B cell (primary cell): ENCODE results near the gene NINJ2.

Experiments used
- EZH2 ChIP-seq: IDR thresholded peaks from 2 replicates; pipeline ENCODE4 v1.6.1; 2012; ENCODE audit warnings: borderline replicate concordance, low read depth, mild to moderate bottlenecking, moderate library complexity, low read length; ENCODE audit not compliant: insufficient read depth, poor library complexity, severe bottlenecking
- TF ChIP-seq, protein P1 (sequence below): fragments of 200-600 bp; IDR thresholded peaks from one replicate; pipeline ENCODE4 v1.8.0; 2022; ENCODE audit warnings: antibody characterized with exemption, mild to moderate bottlenecking

DNA sequence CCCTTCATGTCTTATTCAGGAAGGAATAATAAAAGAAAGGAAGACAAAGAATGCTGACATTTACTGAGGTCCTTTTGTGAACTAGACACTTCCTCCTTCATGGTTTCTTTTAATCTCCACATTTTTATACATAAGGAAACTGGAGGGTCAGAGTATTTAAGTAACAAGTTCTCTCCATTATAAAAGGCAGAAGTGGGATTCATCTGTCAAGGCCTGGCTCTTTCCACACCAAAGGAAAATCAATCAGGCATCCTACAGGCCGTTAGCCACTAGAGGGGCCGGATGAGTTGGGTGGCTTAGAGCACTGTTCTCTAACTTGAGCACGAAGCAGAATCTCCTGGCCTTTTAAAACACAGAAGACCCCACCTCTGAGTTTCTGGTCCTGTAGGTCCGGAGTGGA, 36.8 kb upstream of the NINJ2 start:
- TF ChIP-seq, protein P1, sequence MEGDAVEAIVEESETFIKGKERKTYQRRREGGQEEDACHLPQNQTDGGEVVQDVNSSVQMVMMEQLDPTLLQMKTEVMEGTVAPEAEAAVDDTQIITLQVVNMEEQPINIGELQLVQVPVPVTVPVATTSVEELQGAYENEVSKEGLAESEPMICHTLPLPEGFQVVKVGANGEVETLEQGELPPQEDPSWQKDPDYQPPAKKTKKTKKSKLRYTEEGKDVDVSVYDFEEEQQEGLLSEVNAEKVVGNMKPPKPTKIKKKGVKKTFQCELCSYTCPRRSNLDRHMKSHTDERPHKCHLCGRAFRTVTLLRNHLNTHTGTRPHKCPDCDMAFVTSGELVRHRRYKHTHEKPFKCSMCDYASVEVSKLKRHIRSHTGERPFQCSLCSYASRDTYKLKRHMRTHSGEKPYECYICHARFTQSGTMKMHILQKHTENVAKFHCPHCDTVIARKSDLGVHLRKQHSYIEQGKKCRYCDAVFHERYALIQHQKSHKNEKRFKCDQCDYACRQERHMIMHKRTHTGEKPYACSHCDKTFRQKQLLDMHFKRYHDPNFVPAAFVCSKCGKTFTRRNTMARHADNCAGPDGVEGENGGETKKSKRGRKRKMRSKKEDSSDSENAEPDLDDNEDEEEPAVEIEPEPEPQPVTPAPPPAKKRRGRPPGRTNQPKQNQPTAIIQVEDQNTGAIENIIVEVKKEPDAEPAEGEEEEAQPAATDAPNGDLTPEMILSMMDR, result no peak
- no peak for TF ChIP-seq EZH2
